SKM-1 (cell line): Measurements from ENCODE around the gene DOK5.

ENCODE experiments used
- DNase-seq: peaks from one replicate; lab custom pipeline; 2025; ENCODE audit not compliant: unreplicated experiment; lab: John Stamatoyannopoulos, UW

Gene DOK5

DNA sequence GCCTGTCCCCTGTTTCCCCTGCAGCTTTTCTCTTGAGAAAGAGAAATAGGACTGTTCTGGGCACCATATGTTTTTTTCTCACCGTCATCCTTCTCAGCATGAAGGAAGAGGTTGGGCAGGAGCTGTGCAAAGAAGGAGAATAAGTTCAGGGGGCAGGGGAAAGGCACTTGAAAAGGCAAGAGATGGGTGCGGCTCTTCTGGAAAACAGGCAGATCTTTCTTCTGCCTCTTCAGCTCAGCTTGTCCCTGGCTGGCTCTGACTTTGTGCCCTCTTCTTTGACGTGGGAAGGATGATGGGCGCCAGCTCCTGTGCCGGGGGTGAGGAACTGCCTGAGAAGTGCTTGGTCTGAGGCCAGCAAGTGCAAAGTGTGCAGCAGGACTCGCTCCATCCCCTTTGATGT, 206.5 kb downstream of the DOK5 start:
- DNase-seq: no peak

DNA sequence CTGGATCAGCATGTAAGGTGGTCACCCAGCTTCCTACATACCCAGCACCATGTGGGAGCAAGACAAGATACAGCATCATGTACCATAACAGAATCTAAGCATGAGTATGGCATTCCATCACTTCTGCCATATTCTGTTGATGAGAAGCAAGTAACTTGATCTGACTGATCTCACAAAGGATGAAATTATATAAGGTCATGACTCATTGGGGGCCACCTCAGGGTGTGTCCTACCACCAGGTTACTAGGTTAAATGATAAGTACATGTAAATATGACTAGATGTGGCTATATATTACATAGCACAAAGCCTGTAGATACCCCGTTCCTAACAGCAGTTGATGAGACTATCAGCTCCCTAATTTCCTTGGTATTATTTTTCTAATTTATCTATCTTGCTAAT, 213.1 kb downstream of the DOK5 start:
- DNase-seq: no peak

DNA sequence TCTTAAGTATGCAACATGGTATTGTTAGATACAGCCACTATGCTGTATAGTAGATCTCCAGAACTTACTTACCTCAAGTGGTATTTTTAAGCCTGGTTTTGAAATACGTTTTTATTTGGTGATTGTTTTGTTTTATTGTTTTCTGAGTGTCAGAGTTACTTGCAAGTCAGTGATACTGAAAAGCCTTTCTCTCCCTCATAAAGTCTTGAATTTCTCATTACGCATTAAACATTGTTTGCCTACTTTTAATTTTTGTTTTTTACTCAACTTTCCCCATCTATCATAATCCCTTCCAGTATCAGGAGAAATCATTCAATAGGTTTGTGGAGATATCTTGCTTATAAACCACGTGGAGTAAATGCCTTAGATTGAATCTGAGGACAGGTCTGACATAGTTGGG, 214.9 kb downstream of the DOK5 start:
- no peak for DNase-seq

DNA sequence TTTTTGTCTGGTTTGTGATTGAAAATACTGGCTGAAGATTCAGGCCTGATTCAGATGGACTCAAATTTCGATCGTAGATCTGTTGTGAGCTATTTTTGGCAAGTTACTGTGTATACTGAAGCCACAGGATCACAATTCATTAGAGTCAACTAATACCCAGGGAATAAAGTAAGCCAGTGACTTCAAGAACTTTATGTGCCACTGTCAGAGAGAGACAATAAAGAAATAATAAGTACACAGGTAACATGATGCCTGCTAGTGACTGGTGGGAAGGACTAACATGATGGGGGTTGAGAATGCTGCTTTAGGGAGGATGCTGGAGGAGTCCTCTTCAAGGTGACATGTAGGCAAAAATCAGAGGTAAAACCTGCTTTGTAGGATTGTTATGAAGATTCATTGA, 215.9 kb downstream of the DOK5 start:
- DNase-seq: no peak

DNA sequence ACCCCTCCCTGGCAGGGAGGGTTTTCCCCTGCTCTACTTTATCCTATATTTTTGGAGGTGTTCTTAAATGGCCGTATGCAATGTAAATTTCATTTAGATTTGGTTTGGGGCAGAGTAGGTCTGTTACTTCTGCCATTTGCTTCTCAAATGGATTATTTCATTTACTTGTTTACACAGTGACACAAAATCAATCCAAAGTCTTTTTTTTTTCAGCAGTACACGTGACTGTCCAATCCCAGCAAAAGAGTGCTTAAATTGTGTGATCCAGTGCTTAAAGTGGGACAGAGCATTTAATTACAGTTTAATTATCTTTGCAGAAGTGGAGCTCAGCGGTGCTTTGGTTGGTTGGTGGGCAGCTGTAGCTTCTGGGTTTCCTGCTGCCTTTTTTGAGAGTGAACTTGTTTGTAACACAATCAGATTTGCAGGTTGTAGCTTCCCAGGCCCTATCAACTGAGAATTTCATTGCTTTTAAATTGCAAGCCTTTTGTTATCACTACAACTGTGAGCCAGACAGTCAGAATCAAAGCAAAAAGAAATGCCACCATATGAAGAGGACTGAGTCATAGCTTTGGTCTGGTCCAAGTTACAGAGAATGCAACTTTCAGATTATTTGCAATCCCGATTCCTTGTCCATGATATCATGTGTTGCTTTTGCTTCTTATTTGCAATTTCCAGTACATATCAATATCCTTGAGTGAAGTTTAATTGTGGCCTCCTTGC, 216.9 kb downstream of the DOK5 start:
- no peak for DNase-seq

DNA sequence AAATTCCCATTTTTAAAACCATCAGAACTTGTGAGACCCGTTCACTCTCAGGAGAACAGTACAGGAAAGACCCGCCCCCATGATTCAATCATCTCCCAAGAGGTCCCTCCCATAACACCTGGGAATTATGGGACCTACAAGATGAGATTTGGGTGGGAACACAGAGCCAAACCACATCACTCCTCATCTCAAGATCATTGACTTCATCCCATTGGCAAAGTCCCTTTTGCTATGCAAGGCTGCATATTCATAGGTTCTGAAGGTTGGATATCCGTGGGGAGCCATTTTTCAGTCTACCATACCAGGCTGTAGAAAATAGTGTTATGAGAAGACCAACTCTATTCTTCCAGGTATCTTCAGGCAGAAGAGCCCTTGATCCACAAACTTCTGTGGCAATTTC, 219.1 kb downstream of the DOK5 start:
- DNase-seq: no peak

DNA sequence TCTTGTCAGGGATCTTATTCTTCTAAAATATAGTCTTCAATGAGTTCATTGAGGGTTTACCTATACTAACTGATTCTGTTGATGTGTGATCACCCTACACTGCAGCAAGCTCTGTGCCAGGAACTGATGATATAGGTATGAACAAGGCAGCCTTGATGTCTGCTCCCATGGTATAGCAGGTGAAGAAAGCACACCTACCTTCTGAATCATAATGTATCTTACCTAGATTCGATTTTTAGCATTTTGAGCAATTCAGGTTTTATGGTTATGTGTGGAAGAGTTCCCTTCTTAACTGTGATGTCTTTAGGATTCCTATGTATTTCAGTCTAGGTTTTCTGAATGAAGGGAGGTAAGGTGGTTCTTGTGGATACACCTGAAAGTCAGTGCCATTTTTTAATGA, 223.0 kb downstream of the DOK5 start:
- DNase-seq: no peak
